Type B pancreatic cell (in vitro differentiated cells): ENCODE data around the gene LSP1. TPM values are rescaled to one million over a fixed set of nuclear protein-coding genes. Genes with fewer than 3 reads are reported as not detected.

Source experiments
- DNase-seq: peaks from one replicate; pipeline ENCODE4 v3.0.0; 2021; ENCODE audit warnings: mixed read lengths; ENCODE audit not compliant: unreplicated experiment; ENCODE audit errors: extremely low spot score
- H3K27ac Mint-ChIP-seq: 2 replicates; pipeline ENCODE4 v1.8.0; 2021; ENCODE audit warnings: mild to moderate bottlenecking, mixed read lengths
- H3K27me3 Mint-ChIP-seq: 2 replicates; pipeline ENCODE4 v1.8.0; 2021; ENCODE audit warnings: mixed read lengths
- H3K36me3 Mint-ChIP-seq: 2 replicates; pipeline ENCODE4 v1.8.0; 2021; ENCODE audit warnings: mixed read lengths
- H3K4me1 Mint-ChIP-seq: one replicate; pipeline ENCODE4 v1.8.0; 2021; ENCODE audit warnings: mixed read lengths; ENCODE audit not compliant: unreplicated experiment
- H3K4me3 Mint-ChIP-seq: 2 replicates; pipeline ENCODE4 v1.8.0; 2021; ENCODE audit warnings: mild to moderate bottlenecking, mixed read lengths
- H3K9me3 Mint-ChIP-seq: 2 replicates; pipeline ENCODE4 v1.8.0; 2021; ENCODE audit warnings: mixed read lengths
- CTCF ChIP-seq: fragments of 200-600 bp; sonication (generic); conservative IDR thresholded peaks from 2 replicates; pipeline ENCODE4 v1.5.0; 2021; ENCODE audit warnings: antibody characterized with exemption, mild to moderate bottlenecking
- total RNA-seq: library from RNA; stranded (reverse); gene quantifications from 2 replicates; pipeline ENCODE4 v1.2.1, GENCODE V29; 2021; ENCODE audit warnings: low replicate concordance

Gene LSP1
- total RNA-seq, 1 donor from 2014 or later, result 0.53 TPM

- no peak overlapping the region for H3K4me3 Mint-ChIP-seq
- H3K36me3 Mint-ChIP-seq, result no peaks in the 10 kb centered on the region
- H3K27ac Mint-ChIP-seq, result no peak overlapping the region
- no peaks in the 10 kb centered on the region for H3K4me1 Mint-ChIP-seq
- H3K27me3 Mint-ChIP-seq, result no peaks in the 10 kb centered on the region
- TF ChIP-seq CTCF, result no peak
- DNase-seq, result no peak
- H3K9me3 Mint-ChIP-seq, result no peaks in the 10 kb centered on the region
Measured at GRCh38 chr11:1858154-1858553, 5.3 kb downstream of the LSP1 start.

- no peaks in the 10 kb centered on the region for H3K36me3 Mint-ChIP-seq
- H3K27ac Mint-ChIP-seq, result no peak overlapping the region
Measured at GRCh38 chr11:1858576-1858975, 5.7 kb downstream of the LSP1 start.

GRCh38 chr11:1859004-1859403 is 6.1 kb downstream of the LSP1 start:
- Mint-ChIP-seq H3K27me3 (no peaks in the 10 kb centered on the region), H3K4me3 (no peak overlapping the region), H3K9me3 (no peaks in the 10 kb centered on the region), H3K4me1 (no peaks in the 10 kb centered on the region), H3K27ac (no peak overlapping the region), H3K36me3 (no peaks in the 10 kb centered on the region)
- TF ChIP-seq CTCF, result no peak
- no peak for DNase-seq

More at GRCh38 chr11:1858576-1858975, 5.7 kb downstream of the LSP1 start:
- no peaks in the 10 kb centered on the region for H3K4me1 Mint-ChIP-seq
- TF ChIP-seq CTCF, result no peak
- no peaks in the 10 kb centered on the region for H3K27me3 Mint-ChIP-seq
- H3K4me3 Mint-ChIP-seq, result no peak overlapping the region
- H3K9me3 Mint-ChIP-seq, result no peaks in the 10 kb centered on the region
- no peak for DNase-seq

GRCh38 chr11:1860108-1860507 is 7.2 kb downstream of the LSP1 start:
- DNase-seq, result no peak
- Mint-ChIP-seq H3K27me3 (no peaks in the 10 kb centered on the region), H3K4me3 (no peak overlapping the region), H3K9me3 (no peaks in the 10 kb centered on the region), H3K4me1 (no peaks in the 10 kb centered on the region), H3K36me3 (no peaks in the 10 kb centered on the region), H3K27ac (no peak overlapping the region)
- TF ChIP-seq CTCF, result no peak

DNA sequence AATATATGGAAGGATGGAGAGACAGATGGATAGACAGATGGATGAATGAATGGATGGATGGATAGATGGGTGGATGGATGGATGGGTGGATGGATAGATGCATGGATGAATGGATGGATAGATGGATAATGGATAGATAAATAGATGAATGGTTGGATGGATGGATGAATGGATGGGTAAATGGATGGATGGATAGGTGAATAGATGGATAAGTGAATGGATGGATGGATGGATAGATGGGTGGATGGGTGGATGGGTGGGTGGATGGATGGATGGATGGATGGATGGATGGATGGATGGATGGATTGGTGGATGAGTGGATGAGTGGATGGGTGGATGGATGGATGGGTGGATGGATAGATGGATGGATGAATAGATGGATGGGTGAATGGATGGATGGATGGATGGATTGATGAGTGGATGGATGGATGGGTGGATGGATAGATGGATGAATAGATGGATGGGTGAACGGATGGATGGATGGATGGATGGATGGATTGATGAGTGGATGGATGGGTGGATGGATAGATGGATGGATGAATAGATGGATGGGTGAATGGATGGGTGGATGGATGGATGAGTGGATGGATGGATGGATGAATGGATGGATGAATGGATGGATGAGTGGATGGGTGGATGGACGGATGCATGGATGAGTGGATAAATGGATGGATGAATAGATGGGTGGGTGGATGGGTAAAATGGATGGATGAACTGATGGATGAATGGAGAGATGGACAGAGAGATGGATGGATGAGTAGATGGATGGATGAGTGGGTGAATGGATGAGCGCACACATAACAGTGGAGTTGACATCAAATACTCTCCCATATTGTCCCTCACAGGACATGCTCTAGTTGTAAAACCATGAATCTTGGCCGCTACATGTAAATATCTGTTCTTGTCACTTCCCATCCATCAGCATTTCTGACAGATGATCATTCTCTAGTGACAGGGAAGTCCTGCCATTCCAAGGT is 8.8 kb downstream of the LSP1 start:
- no peak overlapping the region for H3K4me3 Mint-ChIP-seq
- H3K9me3 Mint-ChIP-seq, result no peaks in the 10 kb centered on the region
- no peaks in the 10 kb centered on the region for H3K36me3 Mint-ChIP-seq
- no peak overlapping the region for H3K27ac Mint-ChIP-seq
- TF ChIP-seq CTCF, result no peak
- no peaks in the 10 kb centered on the region for H3K27me3 Mint-ChIP-seq
- no peaks in the 10 kb centered on the region for H3K4me1 Mint-ChIP-seq
- DNase-seq, result no peak
